Measurements from ENCODE around the gene YAP1. TPM values are rescaled to one million over a fixed set of nuclear protein-coding genes. Genes with fewer than 3 reads are reported as not detected.

Gene YAP1
- polyA plus RNA-seq, 3 donors: not detected

DNA sequence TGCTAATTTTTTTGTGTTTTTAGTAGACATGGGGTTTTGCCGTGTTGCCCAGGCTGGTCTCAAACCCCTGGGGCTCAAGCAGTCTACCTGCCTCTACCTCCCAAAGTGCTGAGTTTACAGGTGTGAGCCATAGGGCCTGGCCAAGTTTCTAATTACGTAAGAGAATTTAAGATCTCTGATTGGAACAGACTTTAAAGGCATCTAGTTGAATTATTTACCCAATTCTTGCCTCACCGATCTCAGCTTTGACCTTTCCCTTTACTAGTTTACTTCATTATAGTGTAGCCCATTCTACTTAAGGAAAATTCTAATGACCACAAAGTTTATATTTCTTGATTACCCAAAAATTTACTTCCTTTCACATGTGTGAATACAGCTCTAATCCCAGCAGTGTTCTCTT is 81.6 kb downstream of the YAP1 start:
- H2AFZ ChIP-seq (ENCODE audit: insufficient read depth, low read depth, low read length, poor library complexity, severe bottlenecking): no peak overlapping the region
- intact Hi-C loops (cut with micrococcal nuclease): no loop called here
- H3K4me3 ChIP-seq (replicated peaks in 1 of 3; ENCODE audit: low read depth in 2 of 3, low read length in 3 of 3): no peak overlapping the region
- H3K27ac Mint-ChIP-seq: no peak overlapping the region
- H3K27ac ChIP-seq (ENCODE audit: low read depth in 1 of 2, low read length in 2 of 2): no peak overlapping the region
- peaks cover 2 to 23% (median 8%) of the 10 kb centered on the region in 3 donors for H3K27me3 Mint-ChIP-seq (ENCODE audit: low read depth in 3 of 3)
- no peak overlapping the region for H3K4me2 ChIP-seq (replicated peaks; ENCODE audit: extremely low read depth, low read length, poor library complexity, severe bottlenecking)
- no peaks in the 10 kb centered on the region for H3K36me3 ChIP-seq (replicated peaks in 1 of 2; ENCODE audit: control insufficient read depth in 1 of 2, insufficient read depth in 2 of 2, low read length in 2 of 2)
- peaks cover 0 to 7% (median 3%) of the 10 kb centered on the region in 7 donors for H3K9me3 Mint-ChIP-seq
- no peaks in the 10 kb centered on the region for H3K4me1 Mint-ChIP-seq
- no CpG with 5 or more reads among the region's 3 CpGs for WGBS (ENCODE audit: insufficient coverage)
- H3K27me3 ChIP-seq (ENCODE audit: control insufficient read depth in 2 of 2, insufficient read depth in 2 of 2, low read length in 2 of 2): peaks cover 5 to 13% of the 10 kb centered on the region in 2 donors
- no peaks in the 10 kb centered on the region for H3K4me1 ChIP-seq (ENCODE audit: control insufficient read depth in 1 of 2, insufficient read depth in 2 of 2, low read length in 2 of 2)
- H4K20me1 ChIP-seq (ENCODE audit: insufficient read depth, low read length): no peaks in the 10 kb centered on the region
- no peak for DNase-seq
- no peaks in the 10 kb centered on the region for H3K36me3 Mint-ChIP-seq
- H3K9me3 ChIP-seq (replicated peaks in 1 of 2; ENCODE audit: control insufficient read depth in 1 of 2, insufficient read depth in 1 of 2, low read length in 2 of 2): no peaks in the 10 kb centered on the region
- H3K9ac ChIP-seq (ENCODE audit: insufficient read depth, low read length, poor library complexity, severe bottlenecking): no peak overlapping the region
- no peaks in the 10 kb centered on the region for H3K79me2 ChIP-seq (ENCODE audit: insufficient read depth, low read length)
- H3K4me3 Mint-ChIP-seq: no peak overlapping the region
- no peak for TF ChIP-seq CTCF (IDR thresholded peaks at IDR 0.05)

GRCh38 chr11:102192349-102193066 is 82.3 kb downstream of the YAP1 start:
- H3K27me3 Mint-ChIP-seq (ENCODE audit: low read depth in 3 of 3): peaks cover 1 to 20% (median 8%) of the 10 kb centered on the region in 3 donors

More at GRCh38 chr11:102192349-102193066, 82.3 kb downstream of the YAP1 start:
- Histone ChIP-seq H3K4me3 (replicated peaks in 1 of 3; ENCODE audit: low read depth in 2 of 3, low read length in 3 of 3) (no peak overlapping the region), H2AFZ (ENCODE audit: insufficient read depth, low read depth, low read length, poor library complexity, severe bottlenecking) (no peak overlapping the region), H4K20me1 (ENCODE audit: insufficient read depth, low read length) (no peaks in the 10 kb centered on the region), H3K79me2 (ENCODE audit: insufficient read depth, low read length) (no peaks in the 10 kb centered on the region), H3K9ac (ENCODE audit: insufficient read depth, low read length, poor library complexity, severe bottlenecking) (no peak overlapping the region), H3K27me3 (ENCODE audit: control insufficient read depth in 2 of 2, insufficient read depth in 2 of 2, low read length in 2 of 2) (peaks cover 5 to 13% of the 10 kb centered on the region in 2 donors), H3K4me2 (replicated peaks; ENCODE audit: extremely low read depth, low read length, poor library complexity, severe bottlenecking) (no peak overlapping the region), H3K4me1 (ENCODE audit: control insufficient read depth in 1 of 2, insufficient read depth in 2 of 2, low read length in 2 of 2) (no peaks in the 10 kb centered on the region), H3K27ac (ENCODE audit: low read depth in 1 of 2, low read length in 2 of 2) (no peak overlapping the region), H3K36me3 (replicated peaks in 1 of 2; ENCODE audit: control insufficient read depth in 1 of 2, insufficient read depth in 2 of 2, low read length in 2 of 2) (no peaks in the 10 kb centered on the region), H3K9me3 (replicated peaks in 1 of 2; ENCODE audit: control insufficient read depth in 1 of 2, insufficient read depth in 1 of 2, low read length in 2 of 2) (no peaks in the 10 kb centered on the region)
- no peak for DNase-seq
- peaks cover 0 to 7% (median 3%) of the 10 kb centered on the region in 7 donors for H3K9me3 Mint-ChIP-seq
- no peak for TF ChIP-seq CTCF (IDR thresholded peaks at IDR 0.05)
- intact Hi-C loops (cut with micrococcal nuclease): no loop called here
- no peak overlapping the region for H3K4me3 Mint-ChIP-seq
- H3K27ac Mint-ChIP-seq: no peak overlapping the region
- H3K36me3 Mint-ChIP-seq: no peaks in the 10 kb centered on the region
- no peaks in the 10 kb centered on the region for H3K4me1 Mint-ChIP-seq

Measured in CD14-positive monocyte (primary cell).